ENCODE results near the gene MAP3K21. TPM values are rescaled to one million over a fixed set of nuclear protein-coding genes. Genes with fewer than 3 reads are reported as not detected.

Gene MAP3K21
- polyA plus RNA-seq, 1 of the 3 experiments (the other 2 are of a cell fraction): 0.33 TPM

DNA sequence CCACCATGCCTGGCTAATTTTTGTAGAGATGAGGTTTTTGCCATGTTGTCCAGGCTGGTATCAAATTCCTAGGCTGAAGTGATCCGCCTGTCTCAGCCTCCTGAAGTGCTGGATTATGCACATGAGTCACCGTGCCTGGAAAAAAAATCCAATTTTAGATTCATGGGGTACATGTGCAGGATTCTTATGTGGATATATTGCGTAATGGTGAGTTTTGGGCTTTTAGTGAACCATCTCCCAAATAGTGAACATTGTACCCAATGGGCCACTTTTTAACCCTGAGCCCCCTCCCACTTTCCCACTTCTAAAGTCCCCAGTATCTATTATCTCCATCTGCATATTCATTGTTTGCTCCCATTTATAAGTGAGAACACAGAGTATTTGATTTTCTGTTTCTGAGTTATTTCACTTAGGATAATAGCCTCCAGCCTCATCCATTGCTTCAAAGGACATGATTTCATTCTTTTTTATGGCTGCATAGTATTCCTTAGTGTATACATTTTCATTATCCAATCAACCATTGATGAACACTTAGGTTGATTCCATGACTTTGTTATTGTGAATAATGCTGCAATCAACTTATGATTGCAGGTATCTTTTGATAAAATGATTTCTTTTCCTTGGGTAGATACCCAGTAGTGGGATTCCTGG is 104.4 kb downstream of the MAP3K21 start:
- Histone ChIP-seq H3K4me2 (no peak overlapping the region), H3K9ac (no peak overlapping the region), H3K27ac (ENCODE audit: low read depth in 2 of 2, low read length in 1 of 2) (no peak overlapping the region), H3K4me3 (ENCODE audit: low read depth in 2 of 2, low read length in 1 of 2) (no peak overlapping the region), H3K9me2 (no peaks in the 10 kb centered on the region), H4K20me1 (ENCODE audit: insufficient read depth) (no peaks in the 10 kb centered on the region), H3K9me3 (no peaks in the 10 kb centered on the region), H3K4me1 (ENCODE audit: control insufficient read depth in 1 of 2, insufficient read depth in 2 of 2, low read depth in 1 of 2, low read length in 1 of 2) (no peaks in the 10 kb centered on the region), H3K36me3 (replicated peaks in 1 of 2; ENCODE audit: control insufficient read depth in 1 of 2, insufficient read depth in 2 of 2, low read length in 1 of 2) (no peaks in the 10 kb centered on the region), H3F3A (replicated peaks; ENCODE audit: insufficient read depth) (no peaks in the 10 kb centered on the region), H2AFZ (ENCODE audit: low read depth) (no peak overlapping the region), H3K27me3 (ENCODE audit: insufficient read depth) (no peaks in the 10 kb centered on the region), H3K79me2 (ENCODE audit: insufficient read depth) (no peaks in the 10 kb centered on the region)
- POLR2A ChIA-PET: no interaction called here
- 68% methylated on average over 3 of the region's 3 CpGs for WGBS (ENCODE audit: low lambda C conversion rate)
- CTCF ChIA-PET: interaction anchor here (2.7 kb wide), 1 partner anchor 9 kb away, joined by 17 read pairs; no protein-coding TSS in a partner anchor
- TF ChIP-seq FOSL2 (IDR thresholded peaks at IDR 0.05; ENCODE audit: borderline replicate concordance, low read depth): no peak
- TF ChIP-seq ZBTB33 (IDR thresholded peaks at IDR 0.05; ENCODE audit: borderline replicate concordance, low read depth): no peak
- no peak for TF ChIP-seq MEF2A (IDR thresholded peaks at IDR 0.05; ENCODE audit: borderline replicate concordance, low read depth)
- TF ChIP-seq MAX (IDR thresholded peaks at IDR 0.05; ENCODE audit: low read depth): no peak
- TF ChIP-seq USF2 (IDR thresholded peaks at IDR 0.05; ENCODE audit: borderline replicate concordance, low read depth, low read length): no peak
- TF ChIP-seq POLR2AphosphoS5 (IDR thresholded peaks at IDR 0.05; ENCODE audit: low read depth, low read length): no peak
- TF ChIP-seq JUND (IDR thresholded peaks at IDR 0.05): no peak
- TF ChIP-seq SIN3A (IDR thresholded peaks at IDR 0.05; ENCODE audit: borderline replicate concordance, low read depth, low read length): no peak
- no peak for TF ChIP-seq RXRA (IDR thresholded peaks at IDR 0.05; ENCODE audit: borderline replicate concordance, low read depth)
- no peak for TF ChIP-seq TEAD4 (IDR thresholded peaks at IDR 0.05; ENCODE audit: borderline replicate concordance, insufficient read depth)
- no peak for TF ChIP-seq ELF1 (IDR thresholded peaks at IDR 0.05)
- no peak for TF ChIP-seq RAD21 (IDR thresholded peaks at IDR 0.05; ENCODE audit: low read length)
- no peak for TF ChIP-seq RCOR1 (IDR thresholded peaks at IDR 0.05; ENCODE audit: low read length)
- no peak for TF ChIP-seq MXI1 (IDR thresholded peaks at IDR 0.05; ENCODE audit: low read depth, low read length)
- no peak for TF ChIP-seq TAF1 (IDR thresholded peaks at IDR 0.05; ENCODE audit: borderline replicate concordance, low read depth, low read length)
- no peak for DNase-seq

- Histone ChIP-seq H3K27ac (ENCODE audit: low read depth in 2 of 2, low read length in 1 of 2) (no peak overlapping the region), H3K9ac (no peak overlapping the region), H2AFZ (ENCODE audit: low read depth) (no peak overlapping the region), H3K4me3 (ENCODE audit: low read depth in 2 of 2, low read length in 1 of 2) (no peak overlapping the region), H3K9me2 (no peaks in the 10 kb centered on the region), H3K4me1 (ENCODE audit: control insufficient read depth in 1 of 2, insufficient read depth in 2 of 2, low read depth in 1 of 2, low read length in 1 of 2) (no peaks in the 10 kb centered on the region), H3K79me2 (ENCODE audit: insufficient read depth) (no peaks in the 10 kb centered on the region), H3K9me3 (no peaks in the 10 kb centered on the region), H3K36me3 (replicated peaks in 1 of 2; ENCODE audit: control insufficient read depth in 1 of 2, insufficient read depth in 2 of 2, low read length in 1 of 2) (no peaks in the 10 kb centered on the region), H4K20me1 (ENCODE audit: insufficient read depth) (no peaks in the 10 kb centered on the region), H3K27me3 (ENCODE audit: insufficient read depth) (no peaks in the 10 kb centered on the region), H3K4me2 (no peak overlapping the region), H3F3A (replicated peaks; ENCODE audit: insufficient read depth) (no peaks in the 10 kb centered on the region)
- no peak for DNase-seq
- ChIA-PET CTCF (no interaction called here), POLR2A (no interaction called here)
- WGBS (ENCODE audit: low lambda C conversion rate): 6% methylated on average over 1 of the region's 1 CpG
- TF ChIP-seq TEAD4 (IDR thresholded peaks at IDR 0.05; ENCODE audit: borderline replicate concordance, insufficient read depth): no peak
- no peak for TF ChIP-seq TCF12 (IDR thresholded peaks at IDR 0.05)
- TF ChIP-seq JUND (IDR thresholded peaks at IDR 0.05): no peak
- TF ChIP-seq MEF2A (IDR thresholded peaks at IDR 0.05; ENCODE audit: borderline replicate concordance, low read depth): no peak
- no peak for TF ChIP-seq FOSL2 (IDR thresholded peaks at IDR 0.05; ENCODE audit: borderline replicate concordance, low read depth)
- no peak for TF ChIP-seq CHD2 (IDR thresholded peaks at IDR 0.05; ENCODE audit: low read length, partially characterized antibody)
- no peak for TF ChIP-seq FOXM1 (IDR thresholded peaks at IDR 0.05; ENCODE audit: low read depth)
These were observed 105.4 kb downstream of the MAP3K21 start for GRCh38 chr1:233432916-233433315.

All from SK-N-SH (cell line).